Progenitor cell of endocrine pancreas (in vitro differentiated cells): ENCODE data around the gene ZP2. TPM values are rescaled to one million over a fixed set of nuclear protein-coding genes. Genes with fewer than 3 reads are reported as not detected.

Experiments
- DNase-seq: peaks from one replicate; pipeline ENCODE4 v3.0.0; 2021; ENCODE audit warnings: low spot score; ENCODE audit not compliant: unreplicated experiment
- H3K27ac Mint-ChIP-seq: 2 replicates; pipeline ENCODE4 v1.8.0; 2021; ENCODE audit warnings: mild to moderate bottlenecking, moderate library complexity, mixed read lengths
- H3K27me3 Mint-ChIP-seq: 2 replicates; pipeline ENCODE4 v1.8.0; 2021; ENCODE audit warnings: mixed read lengths
- H3K36me3 Mint-ChIP-seq: 2 replicates; pipeline ENCODE4 v1.8.0; 2022; ENCODE audit warnings: mixed read lengths; ENCODE audit not compliant: insufficient read depth
- H3K4me1 Mint-ChIP-seq: 2 replicates; pipeline ENCODE4 v1.8.0; 2021; ENCODE audit warnings: low read depth, mixed read lengths
- H3K4me3 Mint-ChIP-seq: 2 replicates; pipeline ENCODE4 v1.8.0; 2021; ENCODE audit warnings: low read depth, mild to moderate bottlenecking, moderate library complexity, mixed read lengths
- H3K9me3 Mint-ChIP-seq: 2 replicates; pipeline ENCODE4 v1.8.0; 2021; ENCODE audit warnings: low read depth, mixed read lengths
- CTCF ChIP-seq: fragments of 200-600 bp; sonication (generic); IDR thresholded peaks from one replicate; pipeline ENCODE4 v1.5.0; 2021; ENCODE audit warnings: antibody characterized with exemption, mild to moderate bottlenecking; ENCODE audit not compliant: unreplicated experiment
- total RNA-seq: library from RNA; stranded (reverse); gene quantifications from 2 replicates; pipeline ENCODE4 v1.2.1, GENCODE V29; 2021

The ZP2 gene
- total RNA-seq, 1 donor from 2014 or later: not detected

GRCh38 chr16:21217121-21217520 is 5.7 kb upstream of the ZP2 start:
- TF ChIP-seq CTCF: no peak
- H3K4me3 Mint-ChIP-seq: no peak overlapping the region
- H3K27ac Mint-ChIP-seq: no peak overlapping the region
- no peak for DNase-seq
- peaks cover 21% of the 10 kb centered on the region for H3K4me1 Mint-ChIP-seq
- H3K9me3 Mint-ChIP-seq: peaks cover 3% of the 10 kb centered on the region
- no peaks in the 10 kb centered on the region for H3K36me3 Mint-ChIP-seq
- no peaks in the 10 kb centered on the region for H3K27me3 Mint-ChIP-seq

GRCh38 chr16:21214086-21214485 is 2.7 kb upstream of the ZP2 start:
- DNase-seq: no peak
- Mint-ChIP-seq H3K4me3 (no peak overlapping the region), H3K4me1 (peaks cover 10% of the 10 kb centered on the region), H3K27ac (no peak overlapping the region), H3K9me3 (no peaks in the 10 kb centered on the region), H3K27me3 (no peaks in the 10 kb centered on the region), H3K36me3 (no peaks in the 10 kb centered on the region)
- TF ChIP-seq CTCF: no peak

GRCh38 chr16:21208446-21209230 is 2.7 kb downstream of the ZP2 start:
- H3K4me1 Mint-ChIP-seq: no peaks in the 10 kb centered on the region
- no peak for DNase-seq
- no peak overlapping the region for H3K4me3 Mint-ChIP-seq
- no peak for TF ChIP-seq CTCF
- no peaks in the 10 kb centered on the region for H3K9me3 Mint-ChIP-seq
- no peak overlapping the region for H3K27ac Mint-ChIP-seq
- H3K36me3 Mint-ChIP-seq: no peaks in the 10 kb centered on the region
- no peaks in the 10 kb centered on the region for H3K27me3 Mint-ChIP-seq

- no peaks in the 10 kb centered on the region for H3K9me3 Mint-ChIP-seq
- H3K36me3 Mint-ChIP-seq: no peaks in the 10 kb centered on the region
- no peak for DNase-seq
- no peaks in the 10 kb centered on the region for H3K4me1 Mint-ChIP-seq
- no peak for TF ChIP-seq CTCF
- no peak overlapping the region for H3K4me3 Mint-ChIP-seq
- no peak overlapping the region for H3K27ac Mint-ChIP-seq
- H3K27me3 Mint-ChIP-seq: no peaks in the 10 kb centered on the region
These were observed 4.8 kb downstream of the ZP2 start for GRCh38 chr16:21206550-21206949.

- H3K36me3 Mint-ChIP-seq: no peaks in the 10 kb centered on the region
- no peaks in the 10 kb centered on the region for H3K27me3 Mint-ChIP-seq
- H3K4me1 Mint-ChIP-seq: no peaks in the 10 kb centered on the region
- DNase-seq: no peak
- H3K9me3 Mint-ChIP-seq: no peaks in the 10 kb centered on the region
- H3K4me3 Mint-ChIP-seq: no peak overlapping the region
- H3K27ac Mint-ChIP-seq: no peak overlapping the region
- TF ChIP-seq CTCF: no peak
These were observed 6.1 kb downstream of the ZP2 start for GRCh38 chr16:21205303-21205702.
